Measurements from ENCODE around the gene CSPG5.

CSPG5 gene

DNA sequence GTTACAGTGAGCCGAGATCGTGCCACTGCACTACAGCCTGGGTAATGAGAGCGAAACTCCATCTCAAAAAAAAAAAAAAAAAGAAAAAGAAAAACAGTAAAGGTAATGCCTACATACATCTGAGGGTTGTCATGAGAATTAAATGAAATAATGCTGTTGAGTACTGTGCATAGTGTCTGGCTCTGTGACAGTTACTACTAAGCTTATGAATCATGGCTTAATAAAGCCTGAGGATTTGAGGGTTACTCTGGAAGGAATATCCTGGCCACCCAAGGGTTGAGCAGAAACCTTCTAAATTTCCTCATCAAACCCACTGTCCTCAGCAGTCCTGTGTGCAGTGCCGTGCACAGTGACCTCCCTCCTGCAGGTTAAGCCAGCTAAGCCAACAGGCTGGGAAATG is 38.4 kb downstream of the CSPG5 start:
- no peak for DNase-seq (ENCODE audit: low read depth)

DNA sequence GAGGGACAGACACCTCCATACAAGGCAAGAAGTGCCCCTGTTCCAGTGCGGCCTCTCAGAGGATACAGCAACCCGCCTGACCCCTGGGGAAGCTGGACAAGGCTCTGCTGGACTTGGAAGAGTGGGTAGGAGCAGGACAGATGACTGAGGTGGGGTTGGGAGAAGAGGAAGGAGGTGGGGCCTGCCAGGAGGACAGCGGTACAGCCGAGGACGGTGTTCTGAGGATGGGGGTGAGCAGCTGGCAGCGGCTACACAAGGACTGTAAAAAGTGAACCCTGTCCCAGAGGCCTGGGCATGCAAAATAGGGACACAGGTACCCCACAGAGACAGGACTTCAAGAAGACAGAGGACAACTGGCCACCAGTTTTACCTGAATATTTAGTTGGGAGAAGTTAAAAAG is 41.7 kb downstream of the CSPG5 start:
- DNase-seq (ENCODE audit: low read depth): no peak

DNA sequence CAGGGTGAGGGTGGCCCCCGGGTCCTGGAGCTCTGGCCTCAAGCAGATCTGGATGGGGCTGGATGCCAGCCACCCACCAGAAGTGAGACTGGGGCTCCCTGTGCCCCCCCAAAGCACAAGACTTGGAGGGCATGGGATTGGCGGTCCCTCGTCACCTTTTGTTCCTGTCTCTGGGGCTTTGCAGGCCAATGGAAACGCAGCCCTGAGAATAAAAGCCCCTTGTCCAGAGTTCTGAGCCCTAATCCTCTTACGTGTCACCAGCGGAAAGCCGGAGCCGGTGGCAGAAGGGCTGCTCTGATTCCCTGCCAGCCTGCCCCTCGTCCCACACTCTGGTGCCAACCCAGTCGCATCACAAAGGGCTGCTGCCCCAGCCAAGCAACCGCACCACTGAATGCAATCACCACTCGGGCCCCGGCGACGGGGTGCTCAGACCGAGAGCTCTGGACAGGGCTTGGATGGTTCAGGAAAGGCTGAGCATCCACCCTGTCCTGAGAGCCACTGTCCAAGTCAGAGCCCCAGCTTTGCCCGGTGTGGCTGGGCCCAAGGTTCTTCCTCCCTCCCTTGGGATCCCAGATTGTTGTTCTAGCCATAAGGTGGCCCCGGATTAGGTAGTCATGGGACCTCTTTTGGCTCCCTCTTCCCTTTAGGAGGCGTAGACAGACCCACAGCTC is 42.3 kb downstream of the CSPG5 start:
- no peak for DNase-seq (ENCODE audit: low read depth)

DNA sequence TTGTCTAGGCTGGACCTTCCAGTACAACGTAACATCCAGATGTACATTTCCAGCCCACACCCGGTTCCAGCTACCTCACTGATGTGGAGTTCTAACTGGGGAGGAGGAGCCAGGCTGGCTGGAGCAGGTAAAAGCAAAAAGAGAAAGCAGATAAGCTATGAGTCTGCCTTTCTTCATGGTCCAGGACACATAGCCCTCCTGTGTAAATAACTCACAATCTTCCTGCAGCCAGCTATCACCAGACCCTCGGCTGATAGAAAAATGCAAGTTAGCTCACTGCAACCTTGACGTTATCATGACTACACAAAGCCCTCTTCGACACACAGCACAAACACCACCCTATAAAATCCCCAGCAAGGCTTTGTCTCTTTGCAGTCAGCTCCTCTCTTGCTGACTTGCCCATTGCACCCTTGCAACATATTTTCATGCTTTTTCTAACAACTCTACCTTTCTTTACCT is 44.6 kb downstream of the CSPG5 start:
- no peak for DNase-seq (ENCODE audit: low read depth)

DNA sequence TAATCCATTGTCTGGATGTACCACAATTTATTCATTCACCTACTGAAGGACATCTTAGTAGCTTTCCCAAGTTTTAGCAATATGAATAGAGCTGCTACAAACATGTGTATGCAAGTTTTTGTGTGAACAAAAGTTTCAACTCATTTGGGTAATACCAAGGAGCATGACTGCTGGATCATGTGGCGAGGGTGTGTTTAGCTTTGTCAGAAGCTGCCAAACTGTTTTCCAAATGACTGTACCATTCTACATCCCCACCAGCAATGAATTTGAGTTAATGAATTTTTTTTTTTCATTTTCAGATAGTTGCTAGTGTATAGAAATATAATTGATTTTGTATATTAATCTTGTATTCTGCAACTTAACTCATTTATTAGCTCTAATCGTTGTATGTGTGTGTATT is 45.2 kb downstream of the CSPG5 start:
- no peak for DNase-seq (ENCODE audit: low read depth)

DNA sequence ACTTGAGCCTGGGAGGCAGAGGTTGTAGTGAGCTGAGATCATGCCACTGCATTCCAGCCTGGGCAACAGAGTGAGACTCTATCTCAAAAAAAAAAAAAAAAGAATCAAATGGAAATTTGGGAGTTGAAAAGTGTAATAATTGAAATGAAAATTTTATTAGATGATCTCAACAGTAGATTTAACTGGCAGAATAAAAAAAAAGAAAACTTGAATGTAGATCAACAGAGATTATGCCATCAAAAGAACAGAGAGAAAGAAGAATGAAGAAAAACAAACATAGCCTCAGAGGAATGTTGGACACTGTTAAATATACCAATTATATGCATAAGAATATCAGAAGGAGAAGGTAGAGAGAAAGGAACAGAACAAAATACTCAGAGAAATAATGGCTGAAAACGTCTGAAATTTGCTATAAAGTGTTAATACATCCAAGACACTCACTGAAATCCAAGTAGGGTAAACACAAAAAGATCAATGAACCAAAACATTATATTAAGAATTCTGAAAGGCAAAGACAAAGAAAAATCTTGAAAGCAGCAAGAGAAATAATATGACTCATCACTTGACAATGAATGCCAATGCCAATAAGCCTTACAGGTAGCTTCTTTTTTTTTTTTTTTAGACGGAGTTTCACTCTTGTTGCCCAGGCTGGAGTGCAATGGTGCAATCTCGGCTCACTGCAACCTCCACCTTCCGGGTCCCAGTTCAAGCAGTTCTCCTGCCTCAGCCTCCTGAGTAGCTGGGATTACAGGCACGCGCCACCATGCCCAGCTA is 50.5 kb downstream of the CSPG5 start:
- no peak for DNase-seq (ENCODE audit: low read depth)

DNA sequence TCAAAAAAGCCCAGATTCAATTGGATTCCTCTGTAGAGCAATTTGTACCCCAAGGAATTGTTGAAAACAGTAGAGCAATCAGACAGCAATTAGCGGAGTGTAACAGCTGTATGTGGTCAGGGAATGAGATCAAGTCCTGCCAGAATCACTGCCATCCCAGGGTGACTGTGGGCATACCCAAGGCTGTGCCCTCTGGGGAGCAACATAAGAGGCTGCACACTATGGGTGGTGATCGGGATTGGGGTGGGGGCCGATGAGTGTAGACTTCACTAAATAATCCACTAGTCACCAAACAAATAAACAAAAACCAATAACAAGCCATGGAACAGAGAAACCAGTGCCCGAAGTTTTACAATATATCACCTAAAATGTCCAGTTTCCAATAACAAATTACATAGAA is 53.0 kb downstream of the CSPG5 start:
- no peak for DNase-seq (ENCODE audit: low read depth)

DNA sequence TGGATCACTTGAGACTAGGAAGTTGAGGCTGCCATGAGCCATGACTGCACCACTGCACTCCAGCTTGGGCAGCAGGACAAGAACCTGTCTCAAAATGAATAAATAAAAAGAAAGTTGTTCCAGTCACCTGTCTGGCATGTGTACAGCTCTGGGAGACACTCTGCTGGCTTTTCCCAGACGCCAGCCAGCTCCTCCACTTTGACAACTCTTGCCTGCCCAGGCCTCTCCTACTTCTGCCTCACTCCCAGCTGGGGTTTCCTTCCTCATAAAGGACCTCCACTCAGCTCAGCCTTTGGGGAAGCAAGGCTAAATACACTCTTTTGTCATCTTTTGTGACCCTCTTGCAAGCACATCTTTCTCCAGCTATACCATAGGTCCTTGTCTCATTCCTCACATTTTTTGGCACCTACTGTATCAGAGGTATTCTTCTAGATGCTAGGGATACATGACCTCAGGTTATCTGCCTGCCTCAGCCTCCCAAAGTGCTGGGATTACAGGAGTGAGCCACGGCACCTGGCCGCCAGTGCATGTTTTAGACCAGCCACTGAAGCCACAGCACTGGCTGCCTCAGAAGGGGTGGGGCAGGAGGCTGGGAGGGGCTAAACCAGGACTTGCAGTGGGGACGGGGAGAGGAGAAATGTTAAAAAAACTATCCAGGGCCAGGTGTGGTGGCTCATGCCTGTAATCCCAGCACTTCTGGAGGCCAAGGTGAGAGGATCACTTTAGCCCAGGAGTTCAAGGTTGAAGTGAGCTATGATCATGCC is 55.2 kb downstream of the CSPG5 start:
- no peak for DNase-seq (ENCODE audit: low read depth)

DNA sequence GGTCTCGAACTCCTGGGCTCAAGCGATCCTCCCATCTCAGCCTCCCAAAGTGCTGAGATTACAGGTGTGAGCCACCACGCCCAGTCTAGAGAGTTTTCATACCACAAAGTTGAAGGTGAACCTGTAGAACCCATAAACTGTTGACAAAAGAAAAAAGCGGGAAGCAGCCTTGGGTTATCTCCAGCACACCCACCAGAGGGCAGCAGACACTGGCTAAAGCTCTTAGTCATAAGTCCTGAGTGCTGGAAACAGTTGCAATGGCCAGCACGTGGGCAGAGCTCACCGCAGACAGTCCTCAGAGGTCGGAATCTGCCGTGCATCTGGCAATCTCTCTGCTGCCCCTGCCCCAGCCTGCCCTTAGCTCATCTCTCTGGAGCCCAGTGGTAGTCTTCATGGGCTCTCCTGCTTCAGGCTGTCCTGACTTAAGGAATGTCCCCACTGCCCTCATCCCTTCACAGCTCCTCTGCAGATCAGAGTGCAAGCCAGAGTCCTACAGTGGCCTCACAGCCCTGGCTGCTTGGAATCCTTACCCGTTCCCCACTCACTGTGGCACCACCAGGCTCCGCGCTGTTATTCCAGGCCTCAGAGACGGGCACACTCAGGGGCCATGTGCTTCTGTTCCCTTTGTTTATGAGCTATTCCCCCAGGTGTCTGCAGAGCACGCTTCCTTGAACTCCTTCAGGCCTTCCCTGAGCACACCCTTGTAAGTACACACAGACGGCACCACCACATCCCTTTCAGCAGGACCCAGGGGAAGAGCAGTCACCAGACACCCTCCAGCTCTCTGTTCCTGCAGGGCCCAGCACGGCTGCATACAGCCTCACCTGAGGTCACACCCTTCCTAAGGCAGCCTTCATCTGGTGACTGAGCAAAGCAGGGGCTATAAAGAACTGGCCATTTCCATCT is 56.3 kb downstream of the CSPG5 start:
- peak; percentile 93 for DNase-seq (ENCODE audit: low read depth)

DNA sequence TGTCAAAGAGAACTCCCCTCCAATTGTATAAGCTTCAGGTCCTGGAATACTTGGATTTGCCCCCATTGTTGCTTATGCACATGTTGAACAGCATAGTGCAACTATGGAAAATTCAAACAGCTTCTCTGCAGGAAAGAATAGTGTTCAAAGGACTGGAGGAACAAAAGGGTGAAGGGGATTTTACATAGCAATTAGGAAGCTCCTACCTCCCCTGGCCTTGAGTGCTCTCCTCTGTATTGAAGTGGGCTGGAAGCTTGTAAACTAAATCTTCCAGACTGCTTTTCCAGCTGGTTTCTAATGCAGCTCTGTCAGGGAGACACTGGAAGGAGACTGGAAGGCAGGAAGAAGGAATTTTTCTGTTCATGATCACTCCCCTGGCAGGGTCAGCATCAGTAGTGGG is 57.9 kb downstream of the CSPG5 start:
- DNase-seq (ENCODE audit: low read depth): no peak

DNA sequence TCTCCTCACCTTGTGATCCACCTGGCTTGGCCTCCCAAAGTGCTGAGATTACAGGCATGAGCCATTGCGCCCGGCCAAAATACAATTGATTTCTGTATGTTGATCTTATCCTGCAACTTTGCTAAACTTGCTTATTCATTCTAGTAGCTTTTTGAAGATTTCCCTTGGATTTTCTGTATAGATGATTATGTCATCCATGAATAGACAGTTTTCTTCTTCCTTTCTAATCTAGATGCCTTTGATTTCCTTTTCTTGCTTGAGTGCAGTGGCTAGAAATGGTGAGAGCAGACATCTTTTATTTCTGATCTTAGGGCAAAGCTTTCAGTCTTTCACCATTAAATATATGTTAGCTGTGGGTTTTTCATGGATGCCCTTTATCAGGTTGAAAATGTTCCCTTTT is 60.7 kb downstream of the CSPG5 start:
- DNase-seq (ENCODE audit: low read depth): no peak

DNA sequence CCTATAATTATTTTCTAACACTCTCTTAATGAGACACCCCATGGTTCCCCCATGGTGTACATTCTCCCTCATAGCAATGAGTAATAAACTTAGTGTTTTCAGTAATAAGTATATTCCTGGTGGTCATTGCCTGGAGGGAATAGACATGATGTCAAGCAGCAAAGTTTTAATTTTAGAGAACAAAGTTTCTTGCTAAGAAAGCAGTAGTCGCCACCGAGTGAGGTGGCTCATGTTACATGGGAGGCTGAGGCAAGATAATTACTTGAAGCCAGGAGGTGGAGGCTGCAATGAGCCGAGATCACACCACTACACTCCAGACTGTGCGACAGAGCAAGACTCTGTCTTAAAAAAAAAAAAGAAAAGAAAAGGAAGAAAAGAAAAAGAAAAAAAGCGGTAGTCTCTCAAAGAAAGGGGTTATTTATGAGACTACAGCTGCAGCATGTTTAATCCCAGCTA is 62.8 kb downstream of the CSPG5 start:
- DNase-seq (ENCODE audit: low read depth): no peak

DNA sequence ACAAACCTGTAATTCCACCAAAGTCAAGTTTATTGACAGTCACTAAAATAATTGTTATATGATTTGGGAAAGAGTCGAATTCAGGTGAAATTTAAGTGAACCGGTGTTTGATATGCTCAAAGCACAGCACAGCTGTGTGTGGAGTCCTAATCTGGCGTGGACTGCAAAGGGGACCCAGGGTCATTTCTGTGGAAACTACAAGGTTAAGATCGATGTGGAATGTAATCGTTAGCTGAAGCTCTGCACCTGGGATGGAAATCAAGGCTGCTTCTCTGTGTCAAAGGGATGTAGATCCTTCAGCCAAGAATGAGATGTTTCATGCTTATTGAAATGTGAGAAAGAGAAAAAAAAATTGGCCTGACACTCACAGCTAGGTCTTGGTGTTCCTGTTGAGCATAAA is 63.6 kb downstream of the CSPG5 start:
- no peak for DNase-seq (ENCODE audit: low read depth)

DNA sequence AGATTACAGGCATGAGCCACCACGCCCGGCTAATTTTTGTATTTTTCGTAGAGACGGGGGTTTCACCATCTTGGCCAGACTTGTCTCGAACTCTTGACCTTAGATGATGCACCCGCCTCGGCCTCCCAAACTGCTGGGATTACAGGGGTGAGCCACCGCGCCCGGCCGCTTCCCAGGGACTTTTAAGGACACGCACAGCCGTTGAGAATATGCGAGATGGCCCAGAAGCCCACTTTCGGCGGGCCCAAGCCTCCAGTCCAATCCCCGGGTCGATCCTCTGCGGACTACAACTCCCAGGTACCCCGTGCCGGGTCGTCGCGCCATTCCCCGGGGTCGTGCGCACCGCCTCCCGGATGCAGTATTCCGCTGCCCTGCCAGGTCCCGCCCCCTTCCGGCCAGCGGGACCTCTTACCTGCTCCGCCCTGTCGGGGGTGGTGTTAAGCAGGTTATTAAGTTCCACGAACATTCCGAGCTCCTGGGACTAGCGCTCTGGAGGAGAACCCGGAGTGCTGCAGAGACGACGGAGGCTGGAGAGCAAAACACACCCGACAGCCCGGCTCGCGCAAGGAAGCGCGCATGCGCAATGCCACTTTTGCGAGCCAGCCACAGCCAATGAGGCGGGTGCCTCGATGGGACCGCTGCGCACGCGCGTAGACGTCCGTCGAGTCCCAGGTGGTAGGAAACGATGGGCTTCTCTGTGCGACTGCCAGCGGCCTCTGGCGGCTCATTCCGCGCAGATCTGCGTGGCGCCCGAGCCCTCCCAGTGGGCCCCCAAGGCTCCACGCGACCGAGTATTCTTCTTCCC is 65.3 kb downstream of the CSPG5 start, which contains the start of gene ELP6:
ELP6 (minus strand) TSS at position 588 of the 805 bp plus-strand sequence; CDS start at position 466, 122 bp downstream.
- peak; percentile 97 for DNase-seq (ENCODE audit: low read depth)

DNA sequence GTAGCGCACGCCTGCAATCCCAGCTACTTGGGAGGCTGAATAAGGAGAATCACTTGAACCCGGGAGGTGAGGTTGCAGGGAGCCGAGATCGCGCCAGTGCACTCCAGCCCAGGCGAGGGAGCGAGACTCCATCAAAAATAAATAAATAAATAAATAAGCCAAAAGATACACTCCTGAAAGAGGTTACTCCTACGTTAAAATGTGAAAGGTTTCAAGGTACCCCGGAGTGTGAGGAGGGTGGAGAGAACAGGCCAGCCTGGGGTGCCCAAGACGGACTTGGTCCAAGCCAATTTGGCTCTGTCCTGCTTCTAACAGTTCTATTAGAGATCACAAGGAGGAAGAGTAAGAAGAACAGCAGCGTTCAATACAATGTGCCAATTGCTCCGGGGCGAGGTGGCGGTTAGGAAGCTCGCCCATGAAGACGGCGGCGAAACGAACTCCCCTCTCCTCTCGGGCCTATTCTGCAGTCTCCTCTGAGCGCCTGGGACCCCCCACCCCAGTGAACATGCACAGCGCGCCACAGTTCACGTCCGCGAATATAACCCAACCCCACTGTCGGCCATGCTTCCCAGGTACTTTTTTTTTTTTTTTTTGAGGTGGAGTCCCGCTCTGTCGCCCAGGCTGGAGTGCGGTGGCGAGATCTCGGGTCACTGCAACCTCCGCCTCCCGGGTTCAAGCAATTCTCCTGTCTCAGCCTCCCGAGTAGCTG is 66.1 kb downstream of the CSPG5 start:
- DNase-seq (ENCODE audit: low read depth): no peak
